AG04450 (cell line): ENCODE data around the gene SPATA2. TPM values are rescaled to one million over a fixed set of nuclear protein-coding genes. Genes with fewer than 3 reads are reported as not detected.

Experiments
- CTCF ChIA-PET: fragments of 300-600, 350-600 bp; formaldehyde crosslinking; extraction: SDS; loops from one replicate; lab custom pipeline; 2022; ENCODE audit warnings: antibody characterized with exemption, inconsistent platforms; lab: Charles Lee
- POLR2A ChIA-PET: fragments of 350-600 bp; formaldehyde crosslinking; extraction: SDS; loops from one replicate; lab custom pipeline; 2021; ENCODE audit warnings: antibody characterized with exemption, inconsistent platforms; lab: Yijun Ruan, JAX
- DNase-seq: peaks from one replicate; pipeline ENCODE4 v3.0.0-alpha.2; 2011; ENCODE audit warnings: low read depth, low spot score
- H3K27ac ChIP-seq: one replicate; pipeline ENCODE4 v1.5.1; 2012; ENCODE audit warnings: low read depth, low read length, control low read depth
- H3K27me3 ChIP-seq: one replicate; pipeline ENCODE4 v1.6.0; 2012; ENCODE audit warnings: low read length; ENCODE audit not compliant: control insufficient read depth, insufficient read depth
- H3K4me3 ChIP-seq: 2 replicates; pipeline ENCODE4 v1.5.1; 2011; ENCODE audit warnings: mild to moderate bottlenecking, low read depth, low read length, control low read depth
- H3K9me3 ChIP-seq: 2 replicates; pipeline ENCODE4 v1.5.1; 2012; ENCODE audit warnings: low read length; ENCODE audit not compliant: control insufficient read depth, insufficient read depth
- polyA plus RNA-seq: library from polyadenylated mRNA; depleted of rRNA; stranded (reverse); fragments of >200 nt; gene quantifications from 2 replicates; pipeline ENCODE4 v1.2.3, GENCODE V29; 2011
- TF ChIP-seq, protein P1 (sequence below): IDR thresholded peaks from 2 replicates; pipeline ENCODE4 v1.5.1; 2011; ENCODE audit warnings: low read depth, low read length, control low read depth, inconsistent platforms

Gene SPATA2
- polyA plus RNA-seq, 1 experiment = 4.7 TPM

DNA sequence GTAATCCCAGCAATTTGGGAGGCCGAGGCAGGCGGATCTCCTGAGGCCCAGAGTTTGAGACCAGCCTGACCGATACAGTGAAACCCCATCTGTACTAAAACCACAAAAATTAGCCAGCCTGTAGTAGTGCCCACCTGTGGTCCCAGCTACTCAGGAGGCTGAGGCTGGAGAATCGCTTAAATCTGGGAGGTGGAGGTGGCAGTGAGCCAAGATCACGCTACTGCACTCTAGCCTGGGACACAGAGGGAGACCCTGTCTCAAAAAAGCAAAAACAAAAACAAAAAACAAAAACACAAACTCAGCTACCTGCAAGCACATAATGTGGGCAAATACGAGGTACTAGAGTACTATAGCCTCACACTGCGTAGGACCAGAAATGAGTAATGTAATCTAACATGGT lies 3.7 kb upstream of the SPATA2 start:
- POLR2A ChIA-PET = no interaction called here
- CTCF ChIA-PET = no interaction called here
- no peak overlapping the region for H3K4me3 ChIP-seq
- no peaks in the 10 kb centered on the region for H3K27me3 ChIP-seq
- no peak overlapping the region for H3K27ac ChIP-seq
- TF ChIP-seq, protein P1, sequence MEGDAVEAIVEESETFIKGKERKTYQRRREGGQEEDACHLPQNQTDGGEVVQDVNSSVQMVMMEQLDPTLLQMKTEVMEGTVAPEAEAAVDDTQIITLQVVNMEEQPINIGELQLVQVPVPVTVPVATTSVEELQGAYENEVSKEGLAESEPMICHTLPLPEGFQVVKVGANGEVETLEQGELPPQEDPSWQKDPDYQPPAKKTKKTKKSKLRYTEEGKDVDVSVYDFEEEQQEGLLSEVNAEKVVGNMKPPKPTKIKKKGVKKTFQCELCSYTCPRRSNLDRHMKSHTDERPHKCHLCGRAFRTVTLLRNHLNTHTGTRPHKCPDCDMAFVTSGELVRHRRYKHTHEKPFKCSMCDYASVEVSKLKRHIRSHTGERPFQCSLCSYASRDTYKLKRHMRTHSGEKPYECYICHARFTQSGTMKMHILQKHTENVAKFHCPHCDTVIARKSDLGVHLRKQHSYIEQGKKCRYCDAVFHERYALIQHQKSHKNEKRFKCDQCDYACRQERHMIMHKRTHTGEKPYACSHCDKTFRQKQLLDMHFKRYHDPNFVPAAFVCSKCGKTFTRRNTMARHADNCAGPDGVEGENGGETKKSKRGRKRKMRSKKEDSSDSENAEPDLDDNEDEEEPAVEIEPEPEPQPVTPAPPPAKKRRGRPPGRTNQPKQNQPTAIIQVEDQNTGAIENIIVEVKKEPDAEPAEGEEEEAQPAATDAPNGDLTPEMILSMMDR = no peak
- H3K9me3 ChIP-seq = no peaks in the 10 kb centered on the region; the same call in 1 of the 2 replicates
- no peak for DNase-seq

DNA sequence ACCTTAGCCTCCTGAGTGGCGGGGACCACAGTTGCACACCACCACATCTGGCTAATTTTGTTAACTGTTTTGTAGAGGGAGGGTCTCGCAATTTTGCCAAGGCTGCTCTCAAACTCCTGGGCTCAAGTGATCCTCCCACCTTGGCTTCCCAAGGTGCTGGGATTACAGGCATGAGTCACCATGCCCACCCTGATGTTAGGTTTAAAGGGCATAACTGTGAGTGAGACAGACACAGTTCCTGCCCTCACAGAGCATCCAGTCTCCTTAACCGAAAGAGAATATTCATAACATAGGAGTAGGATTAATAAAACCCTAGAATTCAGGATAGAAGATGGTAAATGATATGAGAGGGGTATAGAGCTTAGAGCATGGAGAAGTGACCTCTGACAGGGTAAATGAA lies 3.1 kb upstream of the SPATA2 start:
- no peak for DNase-seq
- Histone ChIP-seq H3K9me3 (no peaks in the 10 kb centered on the region; the same call in 1 of the 2 replicates), H3K27me3 (no peaks in the 10 kb centered on the region), H3K27ac (no peak overlapping the region), H3K4me3 (no peak overlapping the region)
- POLR2A ChIA-PET = no interaction called here
- CTCF ChIA-PET = no interaction called here
- TF ChIP-seq, protein P1 = no peak

- no peak for DNase-seq
- H3K27ac ChIP-seq = peak overlapping the region; percentile 100
- POLR2A ChIA-PET = interaction anchor here (0.6 to 1.9 kb wide), 5 partner anchors 16 to 115 kb away, joined by 3 to 15 read pairs (median 7); partner anchors contain the start of gene RNF114
- CTCF ChIA-PET = interaction anchor here (0.7 to 1.4 kb wide), 3 partner anchors 48 to 169 kb away, joined by 3 to 4 read pairs (median 4); no protein-coding TSS in a partner anchor
- H3K9me3 ChIP-seq = no peaks in the 10 kb centered on the region; the same call in 1 of the 2 replicates
- TF ChIP-seq, protein P1 = no peak
- peak overlapping the region; percentile 98 for H3K4me3 ChIP-seq
- H3K27me3 ChIP-seq = no peaks in the 10 kb centered on the region
Observed at GRCh38 chr20:49916146-49917002, 1.0 kb upstream of the SPATA2 start.

DNA sequence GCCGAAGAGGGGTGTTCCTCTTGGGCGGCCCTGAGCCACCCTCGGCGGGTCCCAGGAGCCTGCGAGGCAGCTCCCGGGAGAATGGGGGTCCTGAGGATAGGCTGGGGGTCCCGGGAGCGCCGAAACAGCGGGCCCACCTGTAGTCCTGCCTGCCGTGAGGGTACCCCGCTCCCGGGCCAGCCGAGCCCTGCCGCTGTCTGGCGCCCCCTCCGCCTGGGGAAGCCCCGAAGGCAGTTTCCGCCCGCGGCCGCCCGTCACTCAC lies 280 bp downstream of the SPATA2 start:
- peak overlapping the region; percentile 98 for H3K4me3 ChIP-seq
- H3K27ac ChIP-seq = no peak overlapping the region
- H3K9me3 ChIP-seq = no peaks in the 10 kb centered on the region; the same call in 1 of the 2 replicates
- POLR2A ChIA-PET = interaction anchor here (1.0 to 1.9 kb wide), 3 partner anchors 21 to 68 kb away, joined by 3 to 9 read pairs (median 3); partner anchors contain the start of gene RNF114
- CTCF ChIA-PET = interaction anchor here (0.6 to 1.0 kb wide), 3 partner anchors 12 to 194 kb away, joined by 3 to 5 read pairs (median 3); no protein-coding TSS in a partner anchor
- DNase-seq = no peak
- H3K27me3 ChIP-seq = no peaks in the 10 kb centered on the region
- TF ChIP-seq, protein P1 = no peak
